ENCODE data around the gene PIGA. TPM values are rescaled to one million over a fixed set of nuclear protein-coding genes. Genes with fewer than 3 reads are reported as not detected.

Gene PIGA
- 3.9 and 17.0 TPM in 2 replicates for total RNA-seq (2014; rRNA removed; shearing (Covaris generic); ENCODE audit: low replicate concordance)

DNA sequence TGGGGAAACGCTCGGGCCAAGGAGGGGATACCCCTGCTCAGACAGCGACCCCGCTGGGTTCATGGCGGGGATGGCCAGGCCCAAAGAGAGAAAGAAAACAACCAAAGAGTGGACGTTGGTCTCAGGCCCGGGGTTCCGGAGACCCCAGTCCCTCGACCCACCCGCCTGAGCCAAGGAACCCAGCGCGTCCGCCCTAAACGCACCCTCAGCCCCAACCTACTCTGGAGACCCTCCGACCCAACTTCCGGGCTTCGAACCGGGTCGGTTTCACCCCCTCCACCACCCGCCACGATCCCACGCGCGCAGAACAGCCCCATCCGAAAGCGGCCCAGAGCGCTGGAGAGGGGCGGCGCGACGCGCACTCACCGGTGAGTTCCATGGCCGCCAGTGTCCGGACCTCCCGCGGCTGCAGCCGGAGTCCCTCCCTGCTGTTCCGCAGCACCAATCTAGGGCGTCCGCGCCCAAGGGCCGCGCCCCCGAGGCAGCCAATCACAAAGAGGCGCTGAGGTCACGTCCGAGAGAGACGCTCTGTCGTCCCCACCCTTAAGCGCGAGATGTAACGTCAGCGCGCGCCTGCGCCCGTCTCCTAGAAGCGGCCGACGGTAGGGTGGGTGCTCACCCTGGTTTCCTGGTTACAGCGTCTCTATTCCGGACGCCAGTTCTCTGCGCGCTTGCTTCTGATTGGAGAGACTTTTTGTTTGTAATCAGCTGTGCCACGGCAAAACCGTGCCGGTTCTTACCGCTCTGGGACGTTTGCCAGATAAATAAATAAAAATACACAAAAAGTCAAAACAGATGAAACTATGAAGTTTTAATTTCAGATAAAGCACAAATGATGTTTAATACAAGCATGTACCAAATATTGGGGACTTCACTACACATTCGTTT is at the start of gene PIGA:
TSS of gene PIGA (minus strand) at position 389 of the 888 bp plus-strand sequence. CDS start 3,593 bp downstream, outside the sequence.
- in situ Hi-C loops (cut with HindIII; ENCODE audit: low pct_unique_long_range_greater_than_20kb, low sequenced_read_pairs): no loop called here
- DNase-seq (ENCODE audit: low read depth): peak; percentile 96

DNA sequence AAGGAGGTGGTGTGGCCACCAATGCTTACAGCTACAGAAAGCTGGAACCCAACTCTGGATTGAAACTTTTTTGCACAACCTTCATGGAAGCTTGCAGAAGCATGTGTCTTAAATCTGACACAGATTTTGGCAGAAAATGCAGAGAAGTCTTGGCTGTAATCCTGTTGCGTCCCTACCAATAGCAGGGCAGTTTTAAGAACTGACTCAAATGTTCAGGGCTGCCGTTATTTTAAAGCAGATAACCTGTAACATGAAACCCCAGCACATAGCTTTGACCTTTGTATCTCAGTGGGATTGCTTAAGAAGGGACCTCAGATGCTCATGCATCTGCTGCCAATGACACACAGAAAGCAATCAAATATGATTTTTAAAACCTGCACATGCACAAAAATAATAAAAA is 49.0 kb upstream of the PIGA start, which contains the start of gene VEGFD:
TSS of gene VEGFD (minus strand) at position 110 of the 400 bp plus-strand sequence. CDS start 467 bp downstream, outside the sequence.
- no peak for DNase-seq (ENCODE audit: low read depth)
- in situ Hi-C loops (cut with HindIII; ENCODE audit: low pct_unique_long_range_greater_than_20kb, low sequenced_read_pairs): no loop called here

DNA sequence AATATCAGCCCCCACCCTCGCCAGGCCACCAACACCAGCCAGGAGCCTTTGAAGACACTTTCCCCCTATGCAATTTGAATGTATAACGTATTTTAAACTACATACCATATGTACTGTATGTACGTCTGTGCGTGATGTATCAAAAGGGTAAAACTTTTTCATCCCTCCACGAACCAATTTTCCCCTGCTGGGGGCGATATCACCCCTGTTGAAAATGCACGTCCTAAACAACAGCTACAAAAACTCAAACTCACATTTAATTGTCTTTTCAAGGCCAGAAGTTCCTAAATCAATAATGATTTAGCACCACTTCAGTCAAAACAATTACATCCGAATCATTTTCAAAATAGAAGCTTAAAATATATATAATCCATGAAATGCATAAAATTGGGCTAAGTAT is 47.5 kb upstream of the PIGA start:
- no peak for DNase-seq (ENCODE audit: low read depth)
- in situ Hi-C loops (cut with HindIII; ENCODE audit: low pct_unique_long_range_greater_than_20kb, low sequenced_read_pairs): no loop called here

GRCh38 chrX:15376956-15377355 is 41.6 kb upstream of the PIGA start:
- DNase-seq (ENCODE audit: low read depth): no peak
- in situ Hi-C loops (cut with HindIII; ENCODE audit: low pct_unique_long_range_greater_than_20kb, low sequenced_read_pairs): no loop called here

DNA sequence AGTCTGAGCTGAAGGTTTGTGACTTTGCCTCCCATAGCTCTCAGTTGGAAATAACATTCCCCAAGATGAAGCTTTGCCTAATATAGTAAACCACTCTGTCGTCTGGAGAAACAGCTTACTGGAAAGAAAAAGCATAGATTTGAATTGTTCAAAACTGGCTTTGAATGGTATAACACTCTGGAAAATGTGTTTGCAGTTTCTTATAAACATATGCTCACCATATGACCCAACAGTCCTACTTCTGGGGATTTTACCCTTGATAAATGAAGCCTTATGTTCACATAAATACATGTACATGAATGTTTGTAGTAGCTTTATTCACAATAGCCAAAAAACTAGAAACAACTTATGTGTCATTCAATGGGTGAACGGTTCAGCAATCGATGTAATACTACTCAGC is 38.7 kb upstream of the PIGA start:
- DNase-seq (ENCODE audit: low read depth): no peak
- in situ Hi-C loops (cut with HindIII; ENCODE audit: low pct_unique_long_range_greater_than_20kb, low sequenced_read_pairs): no loop called here

DNA sequence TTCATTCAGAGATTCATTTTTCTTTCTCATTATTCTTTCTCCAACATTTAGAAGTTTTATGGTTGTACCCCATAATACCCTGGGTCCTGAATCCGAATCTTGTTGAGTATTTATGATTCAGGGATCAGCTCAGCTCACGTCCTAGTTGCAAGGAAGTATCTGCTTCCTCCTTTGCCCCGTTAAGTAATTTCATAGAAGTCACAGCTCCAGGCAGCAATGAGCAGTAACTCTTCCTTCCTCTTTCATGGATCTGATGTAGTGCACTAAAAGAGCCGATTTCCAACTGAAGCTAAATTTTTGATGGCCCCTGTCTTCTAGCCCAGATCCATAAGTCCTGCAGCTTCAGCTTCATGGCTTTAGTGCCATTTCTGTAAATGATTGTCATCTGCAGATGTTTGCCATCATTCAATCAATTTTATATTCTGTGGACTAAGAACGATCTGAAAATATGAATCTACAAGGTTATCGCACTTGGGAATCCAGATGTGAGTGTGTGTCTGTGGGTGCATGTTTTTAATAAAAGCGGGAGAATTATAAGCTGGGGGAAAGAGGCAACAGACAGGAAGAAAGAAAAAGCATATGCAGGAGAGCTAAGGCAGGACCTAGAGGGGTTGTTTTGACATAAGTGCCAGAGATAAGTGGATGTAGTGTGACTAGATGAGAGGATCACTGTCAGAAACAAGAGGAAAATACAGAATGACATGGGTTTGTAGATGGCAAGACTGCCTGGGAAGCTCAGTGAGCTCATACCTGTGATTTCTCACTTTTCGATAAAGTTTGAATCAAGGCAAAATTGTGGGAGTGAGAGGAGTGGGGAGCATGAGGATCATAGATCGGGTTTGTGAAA is 31.4 kb upstream of the PIGA start:
- in situ Hi-C loops (cut with HindIII; ENCODE audit: low pct_unique_long_range_greater_than_20kb, low sequenced_read_pairs): no loop called here
- no peak for DNase-seq (ENCODE audit: low read depth)

DNA sequence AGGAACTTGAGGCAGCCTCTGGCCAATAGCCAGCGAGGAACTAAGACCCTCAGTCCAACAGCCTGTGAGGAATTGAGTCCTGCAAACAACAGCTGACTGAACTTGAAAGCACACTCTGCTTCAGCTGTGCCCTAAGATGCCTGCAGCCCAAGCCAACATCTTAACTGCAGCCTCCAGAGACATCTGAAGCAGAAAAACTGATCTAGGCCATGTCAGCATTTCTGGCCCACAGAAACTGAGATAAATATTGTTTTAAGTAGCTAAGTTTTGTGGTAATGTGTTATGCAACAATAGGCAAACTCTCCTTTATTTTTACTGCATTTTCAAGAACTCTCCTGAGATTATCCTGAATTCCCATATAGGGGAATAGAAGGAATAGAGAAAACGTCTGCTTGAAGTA is 24.4 kb upstream of the PIGA start:
- no peak for DNase-seq (ENCODE audit: low read depth)
- in situ Hi-C loops (cut with HindIII; ENCODE audit: low pct_unique_long_range_greater_than_20kb, low sequenced_read_pairs): no loop called here

- in situ Hi-C loops (cut with HindIII; ENCODE audit: low pct_unique_long_range_greater_than_20kb, low sequenced_read_pairs): no loop called here
- no peak for DNase-seq (ENCODE audit: low read depth)
Measured at GRCh38 chrX:15358533-15358932, 23.2 kb upstream of the PIGA start.

DNA sequence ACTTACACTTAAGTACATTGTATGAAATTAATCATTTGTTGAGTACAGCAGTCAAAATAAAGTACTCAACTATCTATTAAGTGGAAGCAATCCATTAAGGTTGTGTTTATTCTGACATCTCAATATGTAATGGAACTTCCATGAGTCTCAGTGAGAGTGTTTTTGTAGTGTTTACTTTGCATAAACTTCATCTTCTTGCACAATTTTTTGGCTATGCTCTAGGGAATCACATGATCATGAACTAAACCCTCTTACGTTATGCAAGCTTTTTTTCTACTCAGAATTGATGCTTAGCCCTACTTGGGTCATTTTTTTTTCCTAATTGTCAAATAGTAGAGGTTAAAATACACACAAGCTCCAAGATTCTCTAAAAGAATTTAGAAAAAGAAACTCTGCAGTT is 21.1 kb upstream of the PIGA start:
- in situ Hi-C loops (cut with HindIII; ENCODE audit: low pct_unique_long_range_greater_than_20kb, low sequenced_read_pairs): no loop called here
- DNase-seq (ENCODE audit: low read depth): no peak

GRCh38 chrX:15350329-15350996 is 15.1 kb upstream of the PIGA start:
- in situ Hi-C loops (cut with HindIII; ENCODE audit: low pct_unique_long_range_greater_than_20kb, low sequenced_read_pairs): no loop called here
- DNase-seq (ENCODE audit: low read depth): no peak

DNA sequence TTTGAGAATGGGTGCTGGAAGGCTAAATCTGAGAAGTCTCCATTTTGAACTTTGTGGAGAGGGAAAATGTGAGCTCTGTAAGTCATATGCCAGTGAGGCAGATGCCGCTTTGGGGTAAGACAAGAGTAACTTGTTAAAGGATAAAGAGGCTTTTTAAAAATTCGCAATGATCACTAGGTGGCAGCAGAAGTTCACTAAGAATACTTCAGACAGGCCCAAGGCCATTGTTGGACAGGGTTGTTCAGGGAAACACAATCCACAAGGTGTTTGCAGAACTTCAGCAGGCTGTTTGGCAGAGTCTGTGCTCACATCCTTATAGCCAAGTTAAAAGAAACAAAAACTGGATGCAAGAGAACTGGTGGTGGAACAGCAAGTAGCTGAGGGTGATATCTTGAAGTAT is 13.7 kb upstream of the PIGA start:
- in situ Hi-C loops (cut with HindIII; ENCODE audit: low pct_unique_long_range_greater_than_20kb, low sequenced_read_pairs): no loop called here

DNA sequence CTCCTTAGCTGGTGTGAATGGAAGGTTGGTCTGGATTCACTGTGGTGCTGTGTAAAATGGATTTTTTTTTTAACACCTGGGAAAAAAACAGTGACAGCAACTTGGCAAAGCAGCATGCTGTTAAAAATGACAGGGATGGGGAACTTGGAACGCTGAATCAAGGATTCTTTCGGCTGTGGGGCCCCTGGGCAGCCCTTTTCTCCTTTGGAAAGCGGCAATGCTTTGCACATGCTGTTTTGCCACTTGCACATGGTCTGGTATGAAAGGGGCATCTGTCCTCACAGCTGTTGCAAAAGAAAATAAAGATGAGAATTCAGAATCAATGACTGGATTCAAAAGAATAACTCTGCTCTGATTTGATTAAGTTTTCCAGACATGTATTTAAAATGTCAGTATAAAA is 10.7 kb upstream of the PIGA start:
- in situ Hi-C loops (cut with HindIII; ENCODE audit: low pct_unique_long_range_greater_than_20kb, low sequenced_read_pairs): no loop called here
- DNase-seq (ENCODE audit: low read depth): no peak

More for the DNA sequence above, 13.7 kb upstream of the PIGA start:
- peak; percentile 12 for DNase-seq (ENCODE audit: low read depth)

GRCh38 chrX:15344106-15344505 is 8.8 kb upstream of the PIGA start:
- no peak for DNase-seq (ENCODE audit: low read depth)
- in situ Hi-C loops (cut with HindIII; ENCODE audit: low pct_unique_long_range_greater_than_20kb, low sequenced_read_pairs): no loop called here

DNA sequence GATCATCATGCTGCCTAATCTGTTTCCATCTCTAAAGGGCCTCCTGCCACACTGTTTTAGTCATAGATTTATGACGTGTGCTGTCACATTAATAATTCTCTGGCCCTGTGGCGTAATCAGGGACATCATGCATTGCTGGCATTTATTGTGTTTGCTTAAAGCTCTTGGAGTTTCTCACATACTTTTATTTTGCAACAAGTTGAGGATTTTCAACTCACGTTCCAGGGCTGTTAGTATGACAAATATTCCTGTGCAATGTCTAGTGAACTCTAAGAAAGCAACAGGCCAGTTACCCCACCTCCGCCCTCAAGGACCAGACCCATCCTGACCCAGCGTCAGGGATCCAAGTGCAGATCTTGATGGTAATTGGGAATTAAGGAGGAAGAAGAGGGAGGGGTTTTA is 7.8 kb upstream of the PIGA start:
- DNase-seq (ENCODE audit: low read depth): no peak
- in situ Hi-C loops (cut with HindIII; ENCODE audit: low pct_unique_long_range_greater_than_20kb, low sequenced_read_pairs): no loop called here

DNA sequence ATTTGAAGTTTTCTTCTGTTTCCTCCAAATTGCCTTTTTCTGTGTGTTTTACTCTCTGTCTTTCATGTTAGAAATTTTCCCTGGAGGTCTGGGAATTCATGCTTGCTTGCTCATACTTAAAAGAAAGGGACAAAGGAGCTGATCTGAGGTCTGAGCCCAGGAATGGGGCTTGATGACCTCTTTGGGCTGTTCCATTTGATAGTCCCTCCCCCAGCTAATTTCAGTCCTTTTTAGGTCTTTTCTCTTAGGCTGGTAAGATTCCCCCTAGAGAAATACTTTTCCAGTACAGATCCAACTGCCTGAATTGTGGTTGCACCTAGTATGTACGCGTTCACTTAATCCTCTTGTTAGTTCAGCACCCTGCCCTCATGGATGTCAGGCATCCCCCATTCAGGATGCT is 5.5 kb upstream of the PIGA start:
- in situ Hi-C loops (cut with HindIII; ENCODE audit: low pct_unique_long_range_greater_than_20kb, low sequenced_read_pairs): no loop called here
- DNase-seq (ENCODE audit: low read depth): no peak

DNA sequence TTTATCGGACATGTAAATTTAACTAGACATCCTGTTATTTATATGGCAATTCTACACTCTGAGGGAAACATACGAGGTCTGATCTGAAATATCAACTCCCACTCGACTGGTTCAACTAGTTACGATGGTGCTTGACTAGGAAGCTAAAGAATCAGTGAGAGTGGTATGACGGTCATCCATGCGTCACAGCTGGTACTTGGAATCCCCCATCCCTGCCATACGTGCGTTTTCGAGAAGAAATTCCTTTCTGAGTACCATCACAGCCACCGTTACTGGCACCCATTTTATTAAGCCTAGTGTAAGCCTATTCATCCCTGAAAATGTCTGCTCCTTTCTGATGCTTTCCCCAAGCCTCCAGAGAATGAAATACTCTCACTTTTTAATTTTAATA is 695 bp upstream of the PIGA start:
- peak; percentile 29 for DNase-seq (ENCODE audit: low read depth)
- in situ Hi-C loops (cut with HindIII; ENCODE audit: low pct_unique_long_range_greater_than_20kb, low sequenced_read_pairs): no loop called here

DNA sequence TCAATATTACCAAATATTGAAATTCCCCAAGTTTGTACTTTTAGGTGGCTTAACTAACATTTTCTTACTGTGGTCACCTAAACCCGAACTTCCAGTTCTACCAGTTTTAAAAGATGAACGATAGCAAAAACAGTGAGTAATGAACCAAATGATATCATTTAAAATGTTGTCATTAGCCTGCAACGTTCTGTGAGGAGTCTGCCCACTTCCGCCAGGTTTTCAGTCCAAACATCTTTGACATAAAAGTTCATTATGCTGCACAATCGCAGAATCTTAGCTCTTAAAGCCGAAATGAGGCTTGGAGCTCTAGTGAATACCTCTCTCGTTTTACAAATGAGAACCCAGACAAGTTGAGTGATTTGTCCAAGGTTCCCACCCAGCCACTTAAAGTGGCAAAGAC is 762 bp downstream of the PIGA start:
- peak; percentile 15 for DNase-seq (ENCODE audit: low read depth)
- in situ Hi-C loops (cut with HindIII; ENCODE audit: low pct_unique_long_range_greater_than_20kb, low sequenced_read_pairs): no loop called here

DNA sequence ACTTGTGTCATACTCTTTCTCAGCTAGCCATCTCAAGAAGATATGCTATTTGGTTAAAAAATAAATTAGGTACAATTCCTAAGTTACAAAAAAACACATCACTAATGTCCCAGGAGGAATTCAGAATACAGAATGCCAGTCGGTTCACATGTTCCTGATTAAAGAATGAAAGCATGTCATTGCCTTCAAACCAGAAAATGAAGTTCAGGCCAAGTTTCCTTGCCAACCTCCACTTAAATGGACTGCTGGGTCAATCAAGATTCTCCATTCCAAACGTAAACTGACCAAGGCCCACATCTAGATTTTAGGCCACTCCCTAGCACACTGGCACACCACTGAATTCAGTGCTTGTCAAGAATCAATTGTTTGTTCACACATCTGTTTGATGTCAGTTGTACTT is 6.5 kb downstream of the PIGA start:
- in situ Hi-C loops (cut with HindIII; ENCODE audit: low pct_unique_long_range_greater_than_20kb, low sequenced_read_pairs): no loop called here
- DNase-seq (ENCODE audit: low read depth): no peak

DNA sequence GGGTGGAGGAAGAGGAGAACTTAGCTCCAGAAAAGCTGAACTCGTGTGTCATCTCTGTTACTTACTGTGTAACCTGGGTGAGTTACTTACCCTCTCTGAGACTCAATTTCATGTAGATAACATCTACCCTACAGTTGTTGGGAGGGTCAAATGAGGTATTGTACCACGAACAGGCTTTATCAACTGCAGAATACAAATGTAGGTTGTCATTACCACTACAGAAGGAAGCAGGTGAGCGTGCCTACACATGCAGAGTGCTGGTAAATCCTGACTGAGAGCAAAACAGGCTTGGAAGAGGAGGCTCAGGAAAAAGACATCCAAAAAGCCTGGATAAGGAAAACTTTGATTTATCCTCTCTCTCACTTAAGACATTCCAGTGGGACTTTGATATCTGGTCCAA is 7.2 kb downstream of the PIGA start:
- in situ Hi-C loops (cut with HindIII; ENCODE audit: low pct_unique_long_range_greater_than_20kb, low sequenced_read_pairs): no loop called here
- DNase-seq (ENCODE audit: low read depth): no peak
